GM21717 (cell line): ENCODE measurements around the gene DOK6.
"Not testable (repeated sequence)": the region's sequence is repeated elsewhere in the genome, so short reads cannot be mapped to it uniquely, and the experiment has no call there.

ENCODE experiments used
- ATAC-seq: cut with Tn5 transposase; IDR thresholded peaks from one replicate; pipeline ENCODE4 v1.9.1; 2021; ENCODE audit warnings: mild to moderate bottlenecking, moderate library complexity; ENCODE audit not compliant: unreplicated experiment

The DOK6 gene

DNA sequence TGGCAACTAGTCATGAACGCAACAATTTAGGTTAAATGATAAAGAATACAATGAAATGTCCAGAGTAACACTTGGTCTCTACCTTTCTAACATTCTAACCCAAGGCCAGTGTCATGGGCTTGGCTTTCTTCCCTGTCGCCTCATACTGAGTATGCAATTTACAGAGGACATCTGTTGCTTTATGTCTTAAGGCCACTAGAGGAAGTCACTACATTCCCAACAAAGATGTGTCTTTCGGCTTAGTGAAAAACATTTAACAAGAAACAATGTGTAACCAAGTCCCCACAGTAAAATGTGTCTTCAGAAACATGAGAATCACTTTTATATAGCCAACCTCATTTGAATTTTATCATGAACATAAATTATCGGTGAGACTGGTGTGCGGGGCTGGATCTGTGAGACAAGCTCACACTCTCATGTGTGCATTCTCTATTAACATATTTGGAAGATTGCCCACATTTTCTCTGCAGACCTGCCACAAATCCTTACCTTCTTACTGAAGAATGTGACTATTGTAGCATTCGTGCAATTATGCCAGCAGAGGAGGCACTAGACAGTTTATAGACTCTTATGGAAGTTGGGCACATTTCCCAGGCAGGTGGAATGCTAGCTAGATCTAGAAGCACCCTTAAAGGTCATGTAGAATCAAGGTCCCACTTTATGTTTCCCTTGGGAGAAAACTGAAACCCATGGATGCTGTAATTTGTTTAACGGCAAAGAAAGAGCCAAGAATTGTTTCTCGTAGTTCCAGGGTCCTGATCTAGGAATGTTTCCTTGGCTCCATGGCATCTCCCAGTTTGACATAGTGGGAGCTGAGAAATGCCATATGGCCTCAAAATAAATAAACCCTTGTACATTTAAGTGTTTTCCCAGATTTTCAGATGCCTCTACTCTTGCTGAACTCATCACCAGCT is 445.2 kb downstream of the DOK6 start:
- ATAC-seq = no peak

DNA sequence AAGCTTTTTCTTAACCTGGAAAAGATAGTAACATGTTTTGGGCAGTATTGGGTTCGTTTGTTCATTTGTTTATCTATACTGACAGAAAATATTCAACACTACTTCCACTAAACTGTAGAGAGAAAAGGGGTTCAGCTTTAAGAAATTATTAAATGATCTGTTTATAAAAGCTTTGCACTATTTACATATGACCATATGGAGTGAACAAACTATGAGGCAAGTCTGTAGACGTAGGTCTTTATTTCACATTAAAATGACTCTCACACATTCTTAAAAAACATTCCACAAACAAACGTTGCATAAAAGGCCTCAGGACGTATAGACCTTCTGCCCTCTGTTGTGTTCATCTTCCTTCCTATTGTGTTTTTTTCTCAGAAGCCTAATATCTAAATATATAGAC is 452.4 kb downstream of the DOK6 start:
- ATAC-seq = no peak

DNA sequence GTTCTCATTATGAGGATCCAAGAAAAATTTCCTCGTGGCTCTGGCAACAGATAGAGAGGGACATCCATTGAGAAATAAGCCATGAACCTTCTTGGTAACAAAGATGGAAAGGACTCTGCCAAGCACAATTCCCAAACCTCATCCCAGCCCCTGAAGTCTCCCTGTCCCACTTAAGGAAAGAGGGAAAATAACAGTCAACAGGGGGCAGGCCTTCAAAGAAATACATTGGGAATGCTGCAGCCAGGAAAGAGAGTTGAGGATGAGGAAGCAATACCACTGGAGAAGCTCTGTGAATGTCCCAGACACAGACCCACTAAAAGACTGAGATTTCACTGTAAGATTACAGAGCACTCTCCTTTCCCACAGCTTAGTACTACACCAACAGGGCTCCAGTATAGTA is 453.8 kb downstream of the DOK6 start:
- ATAC-seq = no peak

DNA sequence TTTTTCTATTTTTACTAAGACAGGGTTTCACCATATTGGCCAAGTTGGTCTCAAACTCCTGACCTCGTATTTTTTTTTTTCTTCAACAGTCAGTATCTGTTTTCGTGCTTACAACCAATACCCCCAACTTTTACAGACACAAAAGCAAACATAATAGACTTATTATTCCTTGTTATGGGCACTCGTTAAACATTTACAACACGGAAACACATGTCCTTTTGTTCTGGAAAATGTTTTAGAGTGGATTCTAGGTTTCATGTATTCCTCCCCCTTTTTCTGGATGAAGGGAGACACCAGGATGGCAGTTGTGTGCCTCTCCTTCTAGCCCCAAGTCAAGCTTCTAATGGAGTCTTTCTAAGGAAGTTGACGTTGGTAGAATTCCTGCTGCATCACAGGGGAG is 458.2 kb downstream of the DOK6 start:
- no peak for ATAC-seq

DNA sequence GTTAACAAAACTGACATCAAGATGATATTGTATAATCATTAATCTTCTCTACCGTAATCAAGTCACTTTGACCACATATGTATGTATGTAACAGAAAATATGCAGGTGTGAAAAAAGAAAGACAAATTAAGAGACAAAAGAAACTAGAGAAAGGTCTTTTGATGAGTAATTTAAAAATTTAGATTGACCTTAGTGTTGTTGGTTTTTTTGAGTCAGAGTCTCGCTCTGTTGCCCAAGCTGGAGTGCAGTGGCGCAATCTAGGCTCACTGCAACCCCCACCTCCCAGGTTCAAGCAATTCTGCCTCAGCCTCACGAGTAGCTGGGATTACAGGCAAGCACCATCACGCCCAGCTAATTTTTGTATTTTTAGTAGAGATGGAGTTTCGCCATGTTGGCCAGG is 464.1 kb downstream of the DOK6 start:
- peak; percentile 78 for ATAC-seq

DNA sequence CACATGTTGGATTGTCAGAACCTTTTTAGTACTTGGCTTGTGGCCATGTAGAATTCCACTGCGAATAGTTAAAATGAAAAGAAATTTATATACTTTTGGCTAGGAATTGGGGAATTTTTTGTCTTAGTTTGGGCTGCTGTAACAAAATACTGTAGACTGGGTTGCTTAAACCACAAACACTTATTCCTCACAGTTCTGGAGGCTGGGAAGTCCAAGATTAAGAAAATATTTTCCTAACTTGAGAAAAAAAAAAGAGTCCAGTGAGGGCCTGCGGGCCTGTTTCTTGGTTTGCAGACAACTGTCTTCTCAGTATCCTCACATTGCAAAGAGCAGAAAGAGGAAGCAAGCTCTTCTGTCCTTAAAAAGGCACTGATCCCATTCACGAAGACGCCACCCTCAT is 465.1 kb downstream of the DOK6 start:
- ATAC-seq = no peak

DNA sequence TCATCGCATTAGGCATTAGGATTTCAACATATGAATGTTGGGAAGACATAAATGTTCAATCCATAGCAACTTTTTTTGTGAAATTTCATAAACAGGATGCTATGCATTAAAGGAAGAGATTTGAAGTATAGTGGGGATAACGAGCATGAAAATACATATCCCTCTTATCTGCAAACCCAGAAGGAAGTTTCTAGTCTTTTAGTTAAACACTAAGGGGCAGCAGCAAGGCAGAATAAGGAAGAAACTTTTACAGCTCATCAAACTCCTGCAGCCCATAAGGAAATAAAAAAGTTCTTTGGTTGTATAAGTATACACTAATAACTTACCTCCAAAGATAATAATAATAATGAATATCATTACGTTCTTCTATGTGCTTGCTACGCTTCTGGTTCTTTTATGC is 465.5 kb downstream of the DOK6 start:
- no peak for ATAC-seq

DNA sequence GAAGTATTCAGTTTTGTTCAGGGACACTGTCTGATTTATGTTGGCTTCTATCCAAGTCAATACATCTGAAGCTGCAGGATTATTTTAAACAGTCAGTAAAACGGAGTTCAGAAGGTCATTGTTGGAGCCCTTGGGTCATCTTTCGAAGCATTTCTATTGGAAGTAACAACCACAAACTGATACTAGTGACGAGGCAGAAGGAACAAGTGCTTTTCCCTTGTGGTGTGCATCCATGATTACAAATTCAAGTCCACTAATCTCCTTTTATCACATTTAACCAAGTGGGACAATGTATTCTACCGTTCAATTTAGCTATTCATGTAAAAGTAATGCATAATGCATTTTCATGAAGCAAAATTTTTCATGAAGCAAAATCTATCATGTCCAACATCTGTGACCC is 470.0 kb downstream of the DOK6 start:
- no peak for ATAC-seq

DNA sequence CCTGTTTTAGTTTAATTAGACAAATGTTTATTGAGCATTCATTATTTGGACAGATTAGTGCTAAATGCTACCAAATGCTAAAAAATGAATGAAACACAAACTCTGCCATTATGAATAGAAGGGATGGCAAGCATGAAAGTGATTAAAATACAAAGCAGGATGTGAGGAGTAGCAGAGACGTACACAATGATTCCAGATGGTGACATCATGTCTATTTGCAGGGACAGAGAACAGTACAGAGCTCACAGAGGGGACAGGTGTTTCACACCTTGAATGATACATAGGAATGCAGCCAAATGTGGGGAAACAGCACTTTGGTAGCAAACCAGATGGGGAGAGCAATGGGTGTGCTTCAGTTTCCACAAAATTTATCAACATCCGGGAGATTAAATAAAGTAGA is 470.7 kb downstream of the DOK6 start:
- no peak for ATAC-seq

DNA sequence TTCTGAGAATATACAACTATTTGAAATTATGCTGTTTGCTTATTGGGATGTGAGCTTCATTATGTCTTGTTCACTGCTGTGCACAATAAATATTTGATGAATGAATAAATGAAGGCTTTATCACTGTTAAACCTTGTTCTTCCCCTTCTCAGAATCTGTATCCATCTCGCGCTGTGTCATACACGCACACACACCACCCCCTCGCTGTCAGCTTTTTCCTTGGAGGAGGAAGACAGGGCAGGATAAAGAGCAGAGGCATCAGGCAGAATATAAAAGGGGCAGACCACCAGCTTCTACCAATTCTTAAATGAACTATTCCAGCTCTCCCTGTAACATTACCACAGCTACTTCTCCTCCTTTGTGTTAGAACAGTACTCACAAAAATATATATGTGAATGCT is 472.0 kb downstream of the DOK6 start:
- ATAC-seq = no peak

DNA sequence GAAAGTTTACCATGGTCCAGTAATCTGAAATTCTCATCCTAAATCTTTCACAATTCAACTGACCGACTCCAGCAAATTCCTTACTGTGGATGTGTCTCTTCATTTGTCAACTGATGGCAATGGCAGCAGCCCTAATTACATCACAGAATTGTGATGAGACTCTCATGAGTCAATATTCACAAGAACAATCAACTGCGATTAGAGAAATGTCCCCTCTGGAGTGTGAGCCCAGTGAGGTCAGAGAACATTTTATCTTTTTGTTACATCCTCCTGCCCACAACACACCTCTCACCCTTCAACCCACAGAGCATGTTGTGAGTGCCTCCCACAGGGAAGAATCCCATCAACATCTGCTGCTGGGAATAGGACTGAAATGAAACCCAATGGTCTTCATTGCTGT is 473.4 kb downstream of the DOK6 start:
- ATAC-seq = no peak

DNA sequence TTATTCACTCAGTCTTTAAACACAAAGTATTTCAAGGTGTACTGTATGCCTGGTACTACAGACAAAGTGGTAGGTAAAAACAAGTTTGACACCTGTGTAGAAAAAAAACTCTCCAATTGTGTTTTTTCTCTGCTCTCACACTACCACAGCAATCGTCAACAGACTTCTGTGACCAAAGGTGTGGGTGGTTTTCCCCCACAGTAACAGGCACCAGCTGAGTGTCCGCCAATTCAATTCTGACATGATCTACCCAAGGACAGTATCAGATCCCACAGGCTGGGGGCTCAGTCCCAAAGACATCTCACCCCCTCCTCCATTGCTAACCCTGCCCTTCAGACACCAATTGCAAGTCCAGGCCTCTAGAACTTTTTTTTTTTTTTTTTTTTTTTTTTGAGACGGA is 475.8 kb downstream of the DOK6 start:
- ATAC-seq = no peak

DNA sequence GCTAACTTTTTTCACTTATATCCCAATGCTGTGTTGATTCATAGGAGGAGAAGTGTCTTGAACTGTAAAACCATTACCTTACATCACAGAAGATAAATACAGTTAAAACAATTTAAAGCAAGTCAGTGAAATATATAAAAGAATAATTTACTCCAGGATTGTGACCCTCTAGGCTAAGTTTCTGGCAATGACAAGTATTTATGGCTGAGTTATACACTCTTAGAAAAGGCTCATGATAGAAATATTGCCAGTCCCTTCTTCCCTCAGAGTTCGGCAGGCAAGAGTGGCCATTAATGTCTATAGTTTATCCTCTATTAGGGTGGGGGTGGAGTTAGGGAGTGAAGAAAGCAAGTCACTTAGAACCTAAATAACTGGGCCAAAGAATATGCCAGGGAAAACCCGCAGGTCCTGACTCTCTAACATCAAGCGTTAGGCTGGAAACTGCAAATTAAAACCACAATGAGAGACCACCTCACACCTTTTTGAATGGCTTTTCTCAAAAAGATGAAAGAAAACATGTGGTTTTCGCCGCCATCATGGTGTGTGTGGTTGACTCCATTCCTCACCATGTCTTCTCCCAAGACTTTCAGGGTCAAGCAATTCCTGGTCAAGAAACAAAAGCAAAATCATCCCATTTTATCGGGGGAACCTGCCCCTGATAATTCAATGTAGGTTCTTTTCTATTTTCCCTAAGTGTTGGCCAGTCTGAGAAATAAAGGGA is 477.7 kb downstream of the DOK6 start:
- ATAC-seq = no peak

DNA sequence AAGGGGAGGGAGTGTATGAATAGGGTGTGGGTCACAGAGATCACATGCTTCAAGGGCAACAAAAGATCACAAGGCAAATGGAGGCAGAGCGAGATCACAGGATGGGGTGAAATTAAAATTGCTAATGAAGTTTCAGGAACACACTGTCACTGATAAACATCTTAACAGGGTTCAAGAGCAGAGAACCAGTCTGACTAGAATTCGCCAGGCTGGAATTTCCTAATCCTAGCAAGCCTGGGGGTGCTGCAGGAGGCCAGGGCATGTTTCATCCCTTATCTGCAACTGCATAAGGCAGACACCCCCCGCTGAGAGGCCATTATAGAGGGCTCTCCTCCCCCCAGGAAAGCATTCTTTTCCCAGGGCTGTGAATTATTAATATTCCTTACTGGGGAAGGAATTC is 478.4 kb downstream of the DOK6 start:
- not testable (repeated sequence) for ATAC-seq

DNA sequence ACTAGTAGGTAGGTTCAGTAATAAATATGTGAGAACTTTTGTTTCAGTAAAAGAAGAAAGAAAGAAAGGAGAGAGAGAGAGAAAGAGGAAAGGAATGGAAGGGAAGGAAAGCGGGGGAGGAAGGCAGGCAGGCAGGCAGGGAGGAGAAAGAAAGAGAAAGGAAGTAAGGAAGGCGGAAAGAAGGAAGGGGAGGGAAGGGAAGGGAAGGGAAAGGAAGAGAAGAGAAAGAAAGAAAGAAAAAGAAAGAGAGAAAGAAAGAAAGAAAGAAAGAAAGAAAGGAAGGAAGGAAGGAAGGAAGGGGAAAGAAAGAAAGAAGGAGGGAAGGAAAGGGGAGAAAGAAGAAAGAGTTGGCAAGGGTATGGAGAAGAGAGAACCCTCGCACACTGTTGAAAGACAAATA is 479.4 kb downstream of the DOK6 start:
- no peak for ATAC-seq

DNA sequence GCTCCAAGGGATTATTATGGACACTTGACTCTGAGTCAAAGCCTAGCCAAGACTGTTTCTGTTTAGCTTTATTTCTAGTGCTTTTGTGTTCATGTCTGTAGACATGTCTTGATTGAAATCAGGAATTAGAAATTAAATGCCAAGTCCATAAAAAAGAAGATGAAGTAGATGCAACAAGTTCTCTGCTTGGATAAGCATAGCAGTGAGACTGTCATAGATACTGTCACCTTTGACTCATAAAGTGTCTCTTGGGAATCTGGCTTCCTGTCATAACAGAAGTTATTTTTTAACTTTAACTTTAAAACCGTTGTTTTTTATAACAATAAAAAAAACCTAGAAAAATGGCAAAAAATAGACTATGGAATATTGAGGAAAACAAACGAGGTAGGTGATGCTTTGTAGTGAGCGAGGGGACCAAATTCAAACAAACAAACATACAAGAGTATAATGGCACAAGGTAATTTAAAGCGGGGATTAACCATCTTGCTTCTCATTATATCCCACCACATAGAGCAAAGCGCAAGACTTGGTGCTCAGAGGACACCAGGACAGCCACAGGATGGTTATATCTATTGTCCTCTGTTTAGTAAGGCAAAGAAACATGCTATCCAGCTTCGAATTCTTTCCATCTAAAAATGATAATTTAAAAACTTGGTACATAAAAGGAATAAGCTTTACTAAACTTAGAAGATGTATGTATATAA is 482.4 kb downstream of the DOK6 start:
- peak; percentile 38 for ATAC-seq

DNA sequence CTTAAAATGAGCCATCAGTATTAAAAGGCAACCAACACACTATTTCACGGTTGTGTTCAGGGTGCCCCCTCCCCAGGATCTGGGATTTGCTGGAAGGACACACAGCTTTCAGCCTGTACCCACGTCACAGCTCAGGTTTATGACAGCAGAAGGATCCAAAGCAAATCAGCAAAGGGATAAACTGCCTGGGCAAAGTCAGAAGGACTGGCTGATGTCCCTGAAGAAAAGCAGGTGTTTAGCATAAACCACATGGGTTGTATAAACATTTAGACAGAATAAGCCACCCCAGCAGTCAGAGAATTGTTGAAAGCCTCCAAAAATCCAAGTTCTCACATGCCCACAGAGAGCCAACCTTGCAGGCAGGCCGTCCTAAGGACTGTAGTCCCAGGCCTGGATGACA is 483.1 kb downstream of the DOK6 start:
- no peak for ATAC-seq

DNA sequence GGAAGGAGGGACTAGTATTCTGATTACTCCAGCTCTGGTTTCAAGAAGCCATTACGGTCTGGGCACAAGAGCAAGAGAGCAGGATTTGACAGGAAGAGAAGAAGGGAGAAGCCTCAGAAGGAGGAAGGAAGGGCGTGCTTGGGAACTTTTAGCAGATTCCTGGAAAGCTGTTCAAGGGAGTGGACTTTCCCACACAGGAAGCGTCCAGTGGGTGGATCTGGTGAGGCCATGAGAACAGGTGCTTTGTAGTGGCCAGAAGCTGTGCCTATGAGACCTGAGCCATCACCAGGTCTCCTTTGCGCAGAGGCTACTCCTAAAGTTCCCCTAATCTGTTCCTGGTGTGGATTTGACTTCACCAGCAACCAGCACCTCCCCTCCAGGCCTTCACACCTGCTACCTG is 484.7 kb downstream of the DOK6 start:
- no peak for ATAC-seq

DNA sequence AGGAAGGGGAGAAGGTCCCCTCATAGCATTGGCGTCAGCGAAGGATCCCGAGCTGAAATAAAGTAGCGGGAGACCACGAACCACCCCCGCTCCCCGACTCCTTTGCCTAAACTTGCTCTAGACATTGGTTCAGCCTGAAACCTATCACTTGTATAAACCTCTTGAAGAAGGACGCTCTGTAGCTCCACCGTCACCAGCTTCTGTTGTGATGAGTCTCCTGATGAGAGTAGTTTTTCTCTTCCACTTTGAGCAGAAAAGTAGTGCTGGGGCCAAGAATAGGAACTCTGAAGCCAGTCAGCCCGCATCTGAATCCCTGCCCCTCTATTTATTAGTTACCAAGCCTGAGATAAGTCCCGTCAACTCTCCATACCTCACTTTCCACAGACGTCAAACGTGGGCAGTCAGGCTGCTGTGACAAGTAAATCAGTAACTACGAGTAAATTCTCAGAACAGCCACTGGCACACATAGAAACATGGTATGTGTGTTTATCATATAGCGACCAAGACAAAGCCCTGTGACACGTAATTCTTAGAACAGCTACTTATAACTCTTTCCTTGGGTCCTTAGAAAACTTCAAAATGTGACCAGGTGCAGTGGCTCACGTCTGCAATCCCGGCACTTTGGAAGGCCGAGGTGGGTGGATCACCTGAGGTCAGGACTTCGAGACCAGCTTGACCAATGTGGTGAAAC is 485.3 kb downstream of the DOK6 start:
- peak; percentile 55 for ATAC-seq

DNA sequence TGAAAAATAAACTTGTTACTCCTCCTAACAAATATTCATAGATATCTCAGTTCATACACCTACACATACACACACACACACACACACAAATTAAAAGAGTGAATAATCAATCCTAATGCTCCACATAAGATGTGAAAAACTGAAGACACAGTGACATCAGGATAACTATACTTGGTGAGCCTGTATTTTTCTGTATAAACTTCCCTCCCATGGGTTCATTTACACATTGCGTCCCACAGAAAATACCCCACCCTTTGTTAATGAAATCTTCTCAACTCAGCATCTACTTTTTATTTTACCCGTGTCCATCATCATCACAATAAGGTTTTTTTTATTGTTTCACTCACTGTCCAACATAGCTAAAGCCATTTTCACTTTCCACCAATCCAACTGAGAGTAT is 486.6 kb downstream of the DOK6 start:
- no peak for ATAC-seq

DNA sequence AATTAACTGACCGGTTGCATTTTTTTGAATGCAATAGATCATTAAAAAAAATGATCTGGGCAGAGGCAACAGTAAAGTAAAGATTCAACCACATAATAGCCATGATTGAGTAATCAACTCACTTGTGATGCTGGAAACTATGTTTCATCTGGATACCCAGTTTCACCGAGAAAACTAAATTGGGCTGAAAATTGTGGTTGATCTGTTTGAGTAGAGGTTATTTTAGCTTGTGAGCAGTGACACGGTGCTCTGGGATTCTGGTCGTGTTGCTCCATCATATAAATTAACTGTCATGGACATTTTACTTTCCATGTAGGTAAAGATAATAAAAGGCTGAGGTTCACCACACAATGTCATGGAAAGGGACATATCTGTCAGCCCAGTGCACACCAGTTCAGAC is 488.3 kb downstream of the DOK6 start:
- ATAC-seq = no peak
